ENCODE data around the gene PPP2R5D. TPM values are rescaled to one million over a fixed set of nuclear protein-coding genes. Genes with fewer than 3 reads are reported as not detected.

PPP2R5D gene
- total RNA-seq, 1 donor from 2014 or later = 52.2 TPM

- Mint-ChIP-seq H3K27ac (no peak overlapping the region), H3K4me1 (ENCODE audit: low read depth) (peaks cover 4% of the 10 kb centered on the region), H3K36me3 (ENCODE audit: insufficient read depth) (peaks cover 3% of the 10 kb centered on the region), H3K4me3 (ENCODE audit: low read depth) (no peak overlapping the region), H3K27me3 (peaks cover 21% of the 10 kb centered on the region), H3K9me3 (ENCODE audit: low read depth) (no peaks in the 10 kb centered on the region)
- TF ChIP-seq CTCF (IDR thresholded peaks at IDR 0.05; ENCODE audit: unreplicated experiment) = no peak
- DNase-seq (ENCODE audit: low spot score, unreplicated experiment) = no peak
Measured at GRCh38 chr6:42962096-42962495, 22.3 kb upstream of the PPP2R5D start.

DNA sequence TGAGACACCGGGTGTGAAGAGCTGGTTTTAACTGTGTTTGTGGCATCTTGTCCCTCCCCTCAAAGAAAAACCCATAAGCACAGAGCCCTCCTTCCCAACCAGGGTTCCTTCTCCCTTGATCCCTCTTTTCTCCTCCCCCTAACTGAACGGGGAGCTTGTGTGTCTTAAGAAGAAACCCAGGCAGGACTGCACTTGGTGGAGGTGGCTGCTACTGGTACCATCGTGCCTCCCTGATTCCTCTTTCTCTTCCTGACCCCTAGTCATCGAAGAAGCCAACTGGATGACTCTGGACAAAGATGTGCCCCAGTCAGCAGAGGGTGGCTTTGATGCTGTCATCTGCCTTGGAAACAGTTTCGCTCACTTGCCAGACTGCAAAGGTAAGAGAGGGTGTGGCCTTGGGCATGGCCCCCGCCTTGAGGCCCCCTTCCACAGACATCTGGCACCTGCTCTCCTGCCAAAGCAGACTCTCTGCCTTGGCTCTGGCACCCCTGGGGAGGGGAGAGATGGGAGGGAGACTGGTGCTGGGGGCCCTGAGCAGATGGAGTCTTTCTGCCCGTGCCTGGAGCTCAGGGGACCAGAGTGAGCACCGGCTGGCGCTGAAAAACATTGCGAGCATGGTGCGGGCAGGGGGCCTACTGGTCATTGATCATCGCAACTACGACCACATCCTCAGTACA, 21.7 kb upstream of the PPP2R5D start:
- Mint-ChIP-seq H3K27me3 (peaks cover 21% of the 10 kb centered on the region), H3K4me3 (ENCODE audit: low read depth) (no peak overlapping the region), H3K9me3 (ENCODE audit: low read depth) (no peaks in the 10 kb centered on the region), H3K36me3 (ENCODE audit: insufficient read depth) (peaks cover 6% of the 10 kb centered on the region), H3K4me1 (ENCODE audit: low read depth) (peaks cover 4% of the 10 kb centered on the region), H3K27ac (no peak overlapping the region)
- TF ChIP-seq CTCF (IDR thresholded peaks at IDR 0.05; ENCODE audit: unreplicated experiment) = no peak
- DNase-seq (ENCODE audit: low spot score, unreplicated experiment) = no peak

GRCh38 chr6:42963179-42963854, 21.1 kb upstream of the PPP2R5D start:
- no peak for TF ChIP-seq CTCF (IDR thresholded peaks at IDR 0.05; ENCODE audit: unreplicated experiment)
- no peak for DNase-seq (ENCODE audit: low spot score, unreplicated experiment)
- no peak overlapping the region for H3K27ac Mint-ChIP-seq
- H3K4me1 Mint-ChIP-seq (ENCODE audit: low read depth) = peaks cover 4% of the 10 kb centered on the region
- H3K9me3 Mint-ChIP-seq (ENCODE audit: low read depth) = no peaks in the 10 kb centered on the region
- H3K27me3 Mint-ChIP-seq = peaks cover 21% of the 10 kb centered on the region
- peaks cover 6% of the 10 kb centered on the region for H3K36me3 Mint-ChIP-seq (ENCODE audit: insufficient read depth)
- H3K4me3 Mint-ChIP-seq (ENCODE audit: low read depth) = no peak overlapping the region

DNA sequence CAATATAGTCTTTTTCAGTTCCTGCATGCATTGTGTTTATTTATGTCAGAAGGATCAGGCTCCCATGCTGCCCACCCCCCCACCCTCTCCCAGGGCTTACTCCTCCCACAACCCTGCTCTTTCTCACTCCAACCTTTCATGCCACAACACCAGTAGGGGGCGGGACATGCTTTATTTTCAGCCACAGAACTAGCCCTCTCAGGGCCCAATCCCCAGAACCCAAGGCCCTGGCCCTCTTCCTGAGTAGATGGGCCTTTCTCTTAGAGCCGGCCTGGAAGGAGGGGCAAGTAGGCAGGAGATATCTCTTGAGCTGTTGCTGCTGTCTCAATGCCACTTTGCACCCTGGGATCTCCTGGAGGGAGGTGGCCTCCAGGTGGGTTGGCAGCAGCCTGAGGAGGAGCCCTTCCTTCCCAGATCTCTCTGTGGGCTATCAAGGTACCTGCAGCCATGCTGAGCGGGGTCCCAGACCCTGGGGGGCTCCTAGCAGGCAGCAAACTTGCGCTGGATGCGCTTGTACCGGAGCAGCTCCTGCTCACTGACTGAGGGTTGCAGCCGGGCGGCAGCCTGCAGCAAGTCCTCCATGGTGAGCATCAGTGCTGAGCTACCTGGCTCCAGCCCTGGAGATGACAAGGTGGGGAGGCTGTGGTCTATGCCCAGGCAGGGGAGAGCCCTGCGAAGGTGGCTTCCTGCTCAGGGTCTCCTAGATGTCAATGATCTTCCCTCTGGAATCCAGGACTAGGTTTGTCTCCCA, 20.3 kb upstream of the PPP2R5D start:
- no peaks in the 10 kb centered on the region for H3K9me3 Mint-ChIP-seq (ENCODE audit: low read depth)
- TF ChIP-seq CTCF (IDR thresholded peaks at IDR 0.05; ENCODE audit: unreplicated experiment) = peak; percentile 32
- no peak for DNase-seq (ENCODE audit: low spot score, unreplicated experiment)
- peaks cover 21% of the 10 kb centered on the region for H3K27me3 Mint-ChIP-seq
- peaks cover 6% of the 10 kb centered on the region for H3K36me3 Mint-ChIP-seq (ENCODE audit: insufficient read depth)
- no peak overlapping the region for H3K4me3 Mint-ChIP-seq (ENCODE audit: low read depth)
- H3K4me1 Mint-ChIP-seq (ENCODE audit: low read depth) = peaks cover 4% of the 10 kb centered on the region
- H3K27ac Mint-ChIP-seq = no peak overlapping the region

GRCh38 chr6:42966571-42966970, 17.8 kb upstream of the PPP2R5D start:
- no peak for DNase-seq (ENCODE audit: low spot score, unreplicated experiment)
- Mint-ChIP-seq H3K9me3 (ENCODE audit: low read depth) (no peaks in the 10 kb centered on the region), H3K27ac (no peak overlapping the region), H3K36me3 (ENCODE audit: insufficient read depth) (peaks cover 8% of the 10 kb centered on the region), H3K4me3 (ENCODE audit: low read depth) (peak overlapping the region; percentile 14), H3K27me3 (peaks cover 3% of the 10 kb centered on the region), H3K4me1 (ENCODE audit: low read depth) (no peaks in the 10 kb centered on the region)
- no peak for TF ChIP-seq CTCF (IDR thresholded peaks at IDR 0.05; ENCODE audit: unreplicated experiment)
